H9 (cell line): Measurements from ENCODE around the gene SLC7A9. TPM values are rescaled to one million over a fixed set of nuclear protein-coding genes. Genes with fewer than 3 reads are reported as not detected.

Experiments used
- DNase-seq: peaks from one replicate; pipeline ENCODE4 v3.0.0-alpha.2; 2017
- H2AFZ ChIP-seq: one replicate; pipeline ENCODE4 v1.6.1; 2013; ENCODE audit warnings: mild to moderate bottlenecking, low read length, control low read depth, moderate library complexity
- H2AK5ac ChIP-seq: 2 replicates; pipeline ENCODE4 v1.6.1; 2013; ENCODE audit warnings: low read length, control low read depth, mixed read lengths; ENCODE audit not compliant: insufficient read length
- H2BK120ac ChIP-seq: one replicate; pipeline ENCODE4 v1.6.1; 2013; ENCODE audit warnings: low read depth, mild to moderate bottlenecking, low read length, control low read depth, inconsistent platforms; ENCODE audit not compliant: poor library complexity, severe bottlenecking
- H2BK12ac ChIP-seq: 2 replicates; pipeline ENCODE4 v1.6.1; 2013; ENCODE audit warnings: low read length, control low read depth, mixed read lengths, low read depth; ENCODE audit not compliant: insufficient read length
- H2BK15ac ChIP-seq: 2 replicates; pipeline ENCODE4 v1.6.1; 2013; ENCODE audit warnings: low read depth, low read length, control low read depth
- H2BK20ac ChIP-seq: one replicate; pipeline ENCODE4 v1.6.1; 2013; ENCODE audit warnings: low read depth, mild to moderate bottlenecking, low read length, control low read depth, inconsistent platforms; ENCODE audit not compliant: poor library complexity, severe bottlenecking
- H2BK5ac ChIP-seq: 2 replicates; pipeline ENCODE4 v1.6.1; 2013; ENCODE audit warnings: low read length, control low read depth, mixed read lengths; ENCODE audit not compliant: insufficient read length
- H3K14ac ChIP-seq: 2 replicates; pipeline ENCODE4 v1.6.1; 2013; ENCODE audit warnings: low read length, control low read depth; ENCODE audit not compliant: insufficient read depth
- H3K18ac ChIP-seq: 2 replicates; pipeline ENCODE4 v1.6.1; 2013; ENCODE audit warnings: low read depth, mild to moderate bottlenecking, mixed read lengths, low read length, control low read depth; ENCODE audit not compliant: insufficient read length
- H3K23ac ChIP-seq: 2 replicates; pipeline ENCODE4 v1.6.1; 2013; ENCODE audit warnings: low read length, control low read depth, mixed read lengths, low read depth; ENCODE audit not compliant: insufficient read length
- H3K23me2 ChIP-seq: 2 replicates; pipeline ENCODE4 v1.6.1; 2013; ENCODE audit warnings: low read depth, mild to moderate bottlenecking, mixed read lengths, low read length, control low read depth; ENCODE audit not compliant: insufficient read length, poor library complexity, severe bottlenecking
- H3K27ac ChIP-seq: 2 replicates; pipeline ENCODE4 v1.5.1; 2013; ENCODE audit warnings: low read length, control low read depth, mixed read lengths, low read depth; ENCODE audit not compliant: insufficient read length
- H3K27me3 ChIP-seq: 2 replicates; pipeline ENCODE4 v1.6.1; 2013; ENCODE audit warnings: low read length, control low read depth, inconsistent platforms; ENCODE audit not compliant: insufficient read depth
- H3K4ac ChIP-seq: 2 replicates; pipeline ENCODE4 v1.6.1; 2013; ENCODE audit warnings: low read depth, mild to moderate bottlenecking, control low read depth, inconsistent platforms, low read length, moderate library complexity
- H3K4me1 ChIP-seq: 2 replicates; pipeline ENCODE4 v1.6.1; 2013; ENCODE audit warnings: low read length, control low read depth, inconsistent platforms; ENCODE audit not compliant: insufficient read depth
- H3K4me2 ChIP-seq: 2 replicates; pipeline ENCODE4 v1.6.1; 2013; ENCODE audit warnings: low read length, control low read depth, mixed read lengths; ENCODE audit not compliant: insufficient read length, insufficient read depth
- H3K56ac ChIP-seq: 2 replicates; pipeline ENCODE4 v1.6.1; 2013; ENCODE audit warnings: low read depth, mild to moderate bottlenecking, mixed read lengths, low read length, control low read depth; ENCODE audit not compliant: insufficient read length
- H3K79me1 ChIP-seq: 2 replicates; pipeline ENCODE4 v1.6.1; 2013; ENCODE audit warnings: low read depth, mild to moderate bottlenecking, moderate library complexity, low read length, control low read depth, inconsistent platforms; ENCODE audit not compliant: insufficient read depth, poor library complexity, severe bottlenecking
- H3K79me2 ChIP-seq: 2 replicates; pipeline ENCODE4 v1.6.1; 2013; ENCODE audit warnings: low read length, control low read depth, inconsistent platforms; ENCODE audit not compliant: insufficient read depth
- H3K9ac ChIP-seq: 2 replicates; pipeline ENCODE4 v1.6.1; 2013; ENCODE audit warnings: low read length, control low read depth, mixed read lengths; ENCODE audit not compliant: insufficient read length; ENCODE audit errors: extremely low read depth
- H3K9me3 ChIP-seq: one replicate; pipeline ENCODE4 v1.6.1; 2013; ENCODE audit warnings: low read depth, low read length, inconsistent platforms; ENCODE audit not compliant: control insufficient read depth
- H3T11ph ChIP-seq: one replicate; pipeline ENCODE4 v1.6.1; 2013; ENCODE audit warnings: mild to moderate bottlenecking, low read length, control low read depth, inconsistent platforms
- H4K20me1 ChIP-seq: one replicate; pipeline ENCODE4 v1.6.1; 2013; ENCODE audit not compliant: control insufficient read depth, insufficient read length, insufficient read depth
- H4K5ac ChIP-seq: 2 replicates; pipeline ENCODE4 v1.6.1; 2013; ENCODE audit warnings: low read depth, mild to moderate bottlenecking, mixed read lengths, low read length, control low read depth; ENCODE audit not compliant: insufficient read length
- H4K8ac ChIP-seq: replicated peaks from 2 replicates; pipeline ENCODE4 v1.6.1; 2013; ENCODE audit warnings: low read length, control low read depth, mixed read lengths, low read depth; ENCODE audit not compliant: insufficient read length
- H4K91ac ChIP-seq: 2 replicates; pipeline ENCODE4 v1.6.1; 2013; ENCODE audit warnings: low read depth, mild to moderate bottlenecking, moderate library complexity, mixed read lengths, low read length, control low read depth; ENCODE audit not compliant: insufficient read length
- H3K27ac Mint-ChIP-seq, 3 experiments: 2 replicates in 2 of 3; 3 replicates in 1 of 3; pipeline ENCODE4 v1.8.0; 2020 to 2021; ENCODE audit warnings: mixed read lengths in 3 of 3, mild to moderate bottlenecking in 1 of 3, moderate library complexity in 1 of 3
- H3K27me3 Mint-ChIP-seq: 2 replicates; pipeline ENCODE4 v1.8.0; 2021; ENCODE audit warnings: low read depth, mild to moderate bottlenecking, moderate library complexity, mixed read lengths
- H3K36me3 Mint-ChIP-seq, 3 experiments: 2 replicates in 2 of 3; 3 replicates in 1 of 3; pipeline ENCODE4 v1.8.0; 2020 to 2021; ENCODE audit warnings: low read depth in 3 of 3, mixed read lengths in 3 of 3; ENCODE audit not compliant: insufficient read depth in 1 of 3
- H3K4me1 Mint-ChIP-seq, 2 experiments: 2 replicates each; pipeline ENCODE4 v1.8.0; 2020; ENCODE audit warnings: mixed read lengths in 2 of 2
- H3K4me3 Mint-ChIP-seq, 2 experiments: 2 replicates in 1 of 2; 3 replicates in 1 of 2; pipeline ENCODE4 v1.8.0; 2020 to 2021; ENCODE audit warnings: mild to moderate bottlenecking in 2 of 2, mixed read lengths in 2 of 2, moderate library complexity in 1 of 2
- H3K9me3 Mint-ChIP-seq, 2 experiments: 2 replicates in 1 of 2; 3 replicates in 1 of 2; pipeline ENCODE4 v1.8.0; 2020; ENCODE audit warnings: mild to moderate bottlenecking in 2 of 2, mixed read lengths in 2 of 2, moderate library complexity in 1 of 2
- WGBS: extraction: QIAGEN DNeasy Blood & Tissue Kit; methylation state at CpG from one replicate; pipeline ENCODE4 v1.1.7; 2013; ENCODE audit warnings: missing lambda C conversion rate, low lambda C conversion rate, mixed read lengths; ENCODE audit not compliant: insufficient read length; ENCODE audit errors: extremely low coverage; 5-methylcytosine and 5-hydroxymethylcytosine counted together
- total RNA-seq: library from RNA; stranded (reverse); gene quantifications from 2 replicates; pipeline ENCODE4 v1.2.1, GENCODE V29; 2021
- TF ChIP-seq, protein P1 (sequence below): fragments of 200-600 bp; sonication (generic); conservative IDR thresholded peaks from 3 replicates; pipeline ENCODE4 v1.8.0; 2021; ENCODE audit warnings: antibody characterized with exemption, mild to moderate bottlenecking

Gene SLC7A9
- total RNA-seq, 1 experiment from 2014 or later: not detected

DNA sequence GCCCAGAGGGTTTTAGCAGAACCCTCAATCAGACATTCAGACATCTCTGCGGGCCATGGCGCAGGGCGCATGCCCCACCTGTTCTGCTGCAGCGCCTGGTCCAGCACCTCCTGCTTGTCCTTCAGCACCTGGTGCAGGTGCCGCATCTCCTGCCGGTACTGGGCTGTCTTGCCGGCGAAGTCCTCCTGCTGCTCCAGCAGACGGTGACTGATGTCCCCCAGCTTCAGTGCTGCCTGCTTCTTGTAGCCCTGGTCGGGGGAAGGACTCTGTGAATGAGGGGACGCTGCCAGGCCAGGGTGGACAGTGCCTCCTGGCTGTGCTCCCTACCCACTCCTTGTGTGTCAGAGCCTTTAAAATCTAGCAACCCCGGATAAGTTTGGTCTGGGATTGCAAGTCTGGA, 12.2 kb upstream of the SLC7A9 start:
- Histone ChIP-seq H3K4ac (no peak overlapping the region), H2BK120ac (no peak overlapping the region), H3K27me3 (no peaks in the 10 kb centered on the region; the same call in 1 of the 2 replicates), H2BK5ac (no peak overlapping the region), H4K5ac (no peak overlapping the region), H2BK20ac (no peak overlapping the region), H3K79me2 (no peaks in the 10 kb centered on the region), H3K9me3 (no peaks in the 10 kb centered on the region), H3K23me2 (no peaks in the 10 kb centered on the region), H2AFZ (no peak overlapping the region), H2AK5ac (no peak overlapping the region), H3K56ac (no peak overlapping the region), H3T11ph (no peak overlapping the region), H3K14ac (no peak overlapping the region), H4K8ac (no peak overlapping the region), H3K4me1 (no peaks in the 10 kb centered on the region), H2BK12ac (no peak overlapping the region), H3K27ac (no peak overlapping the region), H3K18ac (no peak overlapping the region), H3K9ac (no peak overlapping the region), H4K91ac (no peak overlapping the region), H3K4me2 (no peak overlapping the region), H2BK15ac (no peak overlapping the region), H4K20me1 (no peaks in the 10 kb centered on the region), H3K79me1 (no peaks in the 10 kb centered on the region), H3K23ac (no peak overlapping the region)
- no CpG with 5 or more reads among the region's 12 CpGs for WGBS
- no peaks in the 10 kb centered on the region for H3K27me3 Mint-ChIP-seq
- no peak overlapping the region for H3K4me3 Mint-ChIP-seq
- peak; percentile 35 for DNase-seq
- H3K4me1 Mint-ChIP-seq: peaks cover 0 to 5% of the 10 kb centered on the region in 2 experiments; a peak in 1 of 4 replicates
- TF ChIP-seq, protein P1, sequence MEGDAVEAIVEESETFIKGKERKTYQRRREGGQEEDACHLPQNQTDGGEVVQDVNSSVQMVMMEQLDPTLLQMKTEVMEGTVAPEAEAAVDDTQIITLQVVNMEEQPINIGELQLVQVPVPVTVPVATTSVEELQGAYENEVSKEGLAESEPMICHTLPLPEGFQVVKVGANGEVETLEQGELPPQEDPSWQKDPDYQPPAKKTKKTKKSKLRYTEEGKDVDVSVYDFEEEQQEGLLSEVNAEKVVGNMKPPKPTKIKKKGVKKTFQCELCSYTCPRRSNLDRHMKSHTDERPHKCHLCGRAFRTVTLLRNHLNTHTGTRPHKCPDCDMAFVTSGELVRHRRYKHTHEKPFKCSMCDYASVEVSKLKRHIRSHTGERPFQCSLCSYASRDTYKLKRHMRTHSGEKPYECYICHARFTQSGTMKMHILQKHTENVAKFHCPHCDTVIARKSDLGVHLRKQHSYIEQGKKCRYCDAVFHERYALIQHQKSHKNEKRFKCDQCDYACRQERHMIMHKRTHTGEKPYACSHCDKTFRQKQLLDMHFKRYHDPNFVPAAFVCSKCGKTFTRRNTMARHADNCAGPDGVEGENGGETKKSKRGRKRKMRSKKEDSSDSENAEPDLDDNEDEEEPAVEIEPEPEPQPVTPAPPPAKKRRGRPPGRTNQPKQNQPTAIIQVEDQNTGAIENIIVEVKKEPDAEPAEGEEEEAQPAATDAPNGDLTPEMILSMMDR: no peak
- H3K9me3 Mint-ChIP-seq: no peaks in the 10 kb centered on the region
- H3K36me3 Mint-ChIP-seq: peaks cover 0 to 9% (median 2%) of the 10 kb centered on the region in 3 experiments; a peak in 3 of 7 replicates
- H3K27ac Mint-ChIP-seq: no peak overlapping the region
